GM19240 (cell line): ENCODE measurements around the gene COBLL1.

Source experiments
- DNase-seq: peaks from one replicate; pipeline ENCODE4 v3.0.0; 2011; ENCODE audit warnings: low spot score; ENCODE audit not compliant: insufficient read length

The COBLL1 gene

GRCh38 chr2:164823126-164823525 is 18.5 kb downstream of the COBLL1 start:
- DNase-seq: no peak

- DNase-seq: no peak
These were observed 20.3 kb downstream of the COBLL1 start for GRCh38 chr2:164821338-164821737.

- DNase-seq: no peak
These were observed 23.2 kb downstream of the COBLL1 start for GRCh38 chr2:164818149-164819136.

- DNase-seq: no peak
These were observed 24.7 kb downstream of the COBLL1 start for GRCh38 chr2:164816900-164817299.

- DNase-seq: no peak
These were observed 25.6 kb downstream of the COBLL1 start for GRCh38 chr2:164816046-164816445.

- DNase-seq: no peak
These were observed 26.4 kb downstream of the COBLL1 start for GRCh38 chr2:164815071-164815793.

GRCh38 chr2:164813535-164813934 is 28.1 kb downstream of the COBLL1 start:
- DNase-seq: no peak

- no peak for DNase-seq
These were observed 29.2 kb downstream of the COBLL1 start for GRCh38 chr2:164812378-164812777.

- no peak for DNase-seq
These were observed 29.8 kb downstream of the COBLL1 start for GRCh38 chr2:164811819-164812218.

- no peak for DNase-seq
These were observed 30.8 kb downstream of the COBLL1 start for GRCh38 chr2:164810843-164811242.

- DNase-seq: no peak
These were observed 32.8 kb downstream of the COBLL1 start for GRCh38 chr2:164808776-164809175.

- DNase-seq: no peak
These were observed 37.7 kb downstream of the COBLL1 start for GRCh38 chr2:164803776-164804466.

- DNase-seq: no peak
These were observed 39.4 kb downstream of the COBLL1 start for GRCh38 chr2:164802095-164802707.

- DNase-seq: no peak
These were observed 41.1 kb downstream of the COBLL1 start for GRCh38 chr2:164800572-164800971.

- DNase-seq: no peak
These were observed 44.0 kb downstream of the COBLL1 start for GRCh38 chr2:164797627-164798026.

- no peak for DNase-seq
These were observed 44.6 kb downstream of the COBLL1 start for GRCh38 chr2:164796999-164797398.

- DNase-seq: no peak
These were observed 47.0 kb downstream of the COBLL1 start for GRCh38 chr2:164794432-164795231.

- no peak for DNase-seq
These were observed 47.6 kb downstream of the COBLL1 start for GRCh38 chr2:164794016-164794415.

- DNase-seq: no peak
These were observed 48.1 kb downstream of the COBLL1 start for GRCh38 chr2:164793529-164793928.

- no peak for DNase-seq
These were observed 49.1 kb downstream of the COBLL1 start for GRCh38 chr2:164792316-164793170.
